Sigmoid colon (tissue), 4 donors: ENCODE results near the gene DNAL1.

Source experiments
- CTCF ChIP-seq, 4 experiments: fragments of 450-650 bp in 3 of 4; fragments of 200-600 bp in 1 of 4; IDR thresholded peaks; one replicate each; pipeline ENCODE4 v1.5.1; 2016 to 2019; ENCODE audit warnings: antibody characterized with exemption in 4 of 4, mild to moderate bottlenecking in 3 of 4, moderate library complexity in 2 of 4
- POLR2AphosphoS5 ChIP-seq, 4 donors: sonication (generic); formaldehyde crosslinking; IDR thresholded peaks; one replicate each; pipeline ENCODE4 v1.6.1; 2017; ENCODE audit warnings: antibody characterized with exemption in 4 of 4

DNA sequence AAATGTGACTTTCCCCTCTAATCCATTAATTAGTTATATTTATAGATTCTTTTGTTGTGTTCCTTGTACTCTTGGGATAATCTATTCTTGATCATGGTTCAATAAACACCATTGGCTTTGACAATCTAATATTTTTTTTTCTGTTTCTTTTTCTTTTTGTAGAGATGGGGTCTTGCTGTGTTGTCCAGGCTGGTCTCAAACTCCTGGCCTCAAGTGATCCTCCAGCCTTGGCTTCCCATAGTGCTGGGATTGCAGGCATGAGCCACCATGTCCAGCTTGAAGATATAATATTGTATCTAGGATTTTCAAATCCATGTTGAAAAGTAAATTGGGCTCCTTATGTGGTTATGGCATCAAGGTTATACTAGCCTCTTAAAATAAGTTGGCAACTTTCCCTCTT is 6.2 kb downstream of the DNAL1 start:
- TF ChIP-seq CTCF (IDR thresholded peaks at IDR 0.05) (no peak), POLR2AphosphoS5 (IDR thresholded peaks at IDR 0.05) (no peak)
